H1 (cell line): Measurements from ENCODE around the gene DCDC2C. TPM values are rescaled to one million over a fixed set of nuclear protein-coding genes. Genes with fewer than 3 reads are reported as not detected.

Experiments
- CTCF ChIA-PET: fragments of 300-600 bp; sonication (Branson Sonifier 250); formaldehyde crosslinking; loops from one replicate; lab custom pipeline; 2021; ENCODE audit not compliant: partially characterized antibody; lab: Charles Lee
- POLR2A ChIA-PET: fragments of 300-600 bp; sonication (Branson Sonifier 250); formaldehyde crosslinking; loops from one replicate; lab custom pipeline; 2021; ENCODE audit warnings: inconsistent platforms; ENCODE audit not compliant: partially characterized antibody; lab: Charles Lee
- DNase-seq, 2 experiments: peaks; one replicate each; pipeline versions ENCODE4 v3.0.0 to v3.0.0-alpha.2; 2010 to 2022; ENCODE audit warnings: low spot score in 2 of 2, low read depth in 1 of 2, mixed read lengths in 1 of 2
- FAIRE-seq: peaks from 2 replicates; lab custom pipeline; 2011; peaks lifted over from hg19 to GRCh38; lab: Jason Lieb, UNC
- H2AFZ ChIP-seq: 2 replicates; pipeline ENCODE4 v1.8.1; 2012; ENCODE audit warnings: low read length, inconsistent platforms
- H2AK5ac ChIP-seq: 2 replicates; pipeline ENCODE4 v1.6.1; 2013; ENCODE audit warnings: low read depth, low read length
- H2BK120ac ChIP-seq: replicated peaks from 2 replicates; pipeline ENCODE3; 2013; ENCODE audit warnings: low read depth, low read length, inconsistent platforms
- H2BK12ac ChIP-seq: 2 replicates; pipeline ENCODE4 v1.6.1; 2013; ENCODE audit warnings: low read depth, low read length
- H2BK15ac ChIP-seq: 2 replicates; pipeline ENCODE4 v1.6.1; 2013; ENCODE audit warnings: low read length
- H2BK20ac ChIP-seq: 2 replicates; pipeline ENCODE4 v1.6.1; 2013; ENCODE audit warnings: low read length
- H2BK5ac ChIP-seq: 2 replicates; pipeline ENCODE4 v1.6.1; 2013; ENCODE audit warnings: low read depth, low read length
- H3K14ac ChIP-seq: 2 replicates; pipeline ENCODE4 v1.6.1; 2013; ENCODE audit warnings: inconsistent platforms; ENCODE audit not compliant: insufficient read length
- H3K18ac ChIP-seq: 2 replicates; pipeline ENCODE4 v1.6.1; 2013; ENCODE audit warnings: low read length; ENCODE audit errors: extremely low read depth
- H3K23ac ChIP-seq: 2 replicates; pipeline ENCODE4 v1.6.1; 2013; ENCODE audit warnings: inconsistent platforms; ENCODE audit not compliant: insufficient read length
- H3K23me2 ChIP-seq: 2 replicates; pipeline ENCODE4 v1.6.1; 2013; ENCODE audit warnings: low read depth, low read length
- H3K27ac ChIP-seq: 2 replicates; pipeline ENCODE4 v1.6.1; 2011; ENCODE audit warnings: low read depth, low read length, inconsistent platforms
- H3K27me3 ChIP-seq, 4 experiments: replicated peaks in 1 of 4; 1 replicate in 1 of 4; 2 replicates in 3 of 4; pipeline versions ENCODE4 v1.6.1 to v1.8.1; 2011 to 2013; ENCODE audit warnings: low read length in 3 of 4, mild to moderate bottlenecking in 3 of 4, inconsistent platforms in 2 of 4, mixed read lengths in 2 of 4, moderate library complexity in 1 of 4; ENCODE audit not compliant: control insufficient read depth in 3 of 4, insufficient read depth in 3 of 4; ENCODE audit errors: extremely low read depth in 1 of 4
- H3K36me3 ChIP-seq, 4 experiments: 2 replicates each; pipeline versions ENCODE4 v1.6.1 to v1.8.1; 2011 to 2013; ENCODE audit warnings: mild to moderate bottlenecking in 4 of 4, low read length in 3 of 4, moderate library complexity in 2 of 4, control low read depth in 1 of 4, inconsistent platforms in 1 of 4; ENCODE audit not compliant: insufficient read depth in 4 of 4, control insufficient read depth in 2 of 4
- H3K4ac ChIP-seq: replicated peaks from 2 replicates; pipeline ENCODE3; 2013; ENCODE audit warnings: low read length, low read depth, mixed read lengths, inconsistent platforms; ENCODE audit not compliant: insufficient read length
- H3K4me1 ChIP-seq, 4 experiments: replicated peaks in 1 of 4; 1 replicate in 1 of 4; 2 replicates in 3 of 4; pipeline versions ENCODE4 v1.6.1 to v1.8.1; 2011 to 2013; ENCODE audit warnings: low read length in 3 of 4, inconsistent platforms in 2 of 4, mixed read lengths in 1 of 4; ENCODE audit not compliant: insufficient read depth in 4 of 4, control insufficient read depth in 3 of 4
- H3K4me2 ChIP-seq, 2 experiments: 2 replicates each; pipeline versions ENCODE4 v1.6.1 to v1.8.1; 2011 to 2013; ENCODE audit warnings: low read depth in 2 of 2, low read length in 2 of 2, control low read depth in 1 of 2, inconsistent platforms in 1 of 2, mild to moderate bottlenecking in 1 of 2; ENCODE audit not compliant: insufficient read depth in 1 of 2
- H3K4me3 ChIP-seq, 4 experiments: fragments of 200-600, 300-600 bp in 1 of 4; sonication (generic), shearing (Covaris generic), sonication (Bioruptor Twin) in 1 of 4; 2 replicates each; pipeline versions ENCODE4 v1.5.1 to v1.8.1; 2011 to 2016; ENCODE audit warnings: low read length in 4 of 4, low read depth in 3 of 4, control low read depth in 2 of 4, inconsistent platforms in 2 of 4, mild to moderate bottlenecking in 2 of 4, mixed read lengths in 1 of 4, moderate library complexity in 1 of 4; ENCODE audit not compliant: insufficient read depth in 2 of 4; ENCODE audit errors: extremely low read depth in 1 of 4
- H3K56ac ChIP-seq: replicated peaks from 2 replicates; pipeline ENCODE3; 2013; ENCODE audit warnings: low read depth, mild to moderate bottlenecking, mixed read lengths, low read length, inconsistent platforms; ENCODE audit not compliant: insufficient read length
- H3K79me1 ChIP-seq: 2 replicates; pipeline ENCODE4 v1.6.1; 2013; ENCODE audit warnings: low read depth, low read length, control low read depth
- H3K79me2 ChIP-seq, 2 experiments: 2 replicates each; pipeline versions ENCODE4 v1.6.1 to v1.8.1; 2012 to 2013; ENCODE audit warnings: low read length in 2 of 2, mild to moderate bottlenecking in 2 of 2, inconsistent platforms in 1 of 2; ENCODE audit not compliant: insufficient read depth in 2 of 2, control insufficient read depth in 1 of 2
- H3K9ac ChIP-seq, 4 experiments: replicated peaks in 1 of 4; 1 replicate in 1 of 4; 2 replicates in 3 of 4; pipeline versions ENCODE4 v1.6.1 to v1.8.1; 2011 to 2013; ENCODE audit warnings: low read depth in 3 of 4, low read length in 3 of 4, control low read depth in 2 of 4, mild to moderate bottlenecking in 2 of 4, moderate library complexity in 2 of 4, inconsistent platforms in 1 of 4; ENCODE audit errors: extremely low read depth in 1 of 4
- H3K9me3 ChIP-seq, 2 experiments: 2 replicates each; pipeline versions ENCODE4 v1.6.1 to v1.8.1; 2012 to 2013; ENCODE audit warnings: mild to moderate bottlenecking in 2 of 2, moderate library complexity in 2 of 2, control low read depth in 1 of 2, inconsistent platforms in 1 of 2, low read depth in 1 of 2, low read length in 1 of 2, mixed read lengths in 1 of 2; ENCODE audit not compliant: insufficient read depth in 2 of 2
- H4K20me1 ChIP-seq, 2 experiments: replicated peaks in 1 of 2; 2 replicates each; pipeline versions ENCODE3 to v1.8.1; 2011 to 2013; ENCODE audit warnings: inconsistent platforms in 2 of 2, low read length in 2 of 2, mild to moderate bottlenecking in 1 of 2; ENCODE audit not compliant: insufficient read depth in 2 of 2, control insufficient read depth in 1 of 2
- H4K5ac ChIP-seq: 2 replicates; pipeline ENCODE4 v1.6.1; 2013; ENCODE audit warnings: low read length, low read depth, mixed read lengths, inconsistent platforms; ENCODE audit not compliant: insufficient read length
- H4K8ac ChIP-seq: 2 replicates; pipeline ENCODE4 v1.8.0; 2013; ENCODE audit warnings: mild to moderate bottlenecking, moderate library complexity, low read length, inconsistent platforms; ENCODE audit not compliant: insufficient read depth; ENCODE audit errors: extremely low read depth
- H4K91ac ChIP-seq: replicated peaks from 2 replicates; pipeline ENCODE3; 2013; ENCODE audit warnings: low read length, mixed read lengths, inconsistent platforms; ENCODE audit not compliant: insufficient read length
- CBX5 ChIP-seq: fragments of 300-800, 300-1000 bp; sonication (generic); IDR thresholded peaks from 2 replicates; pipeline ENCODE4 v1.7.1; 2016; ENCODE audit warnings: antibody characterized with exemption, low read length, low read depth
- PHF8 ChIP-seq: fragments of 200-600 bp; sonication (generic); conservative IDR thresholded peaks from 2 replicates; pipeline ENCODE4 v1.7.1; 2012; ENCODE audit warnings: low read depth, mild to moderate bottlenecking, inconsistent platforms, low read length, moderate library complexity
- TAF7 ChIP-seq: optimal IDR thresholded peaks from 2 replicates; pipeline ENCODE3; 2011; ENCODE audit warnings: low read depth, mild to moderate bottlenecking, inconsistent platforms, low read length, moderate library complexity, borderline replicate concordance
- WGBS, 2 experiments: shearing (Covaris generic) in 1 of 2; methylation state at CpG; one replicate each; pipeline versions ENCODE4 v1.1.6 to v1.1.7; 2013 to 2015; ENCODE audit warnings: low lambda C conversion rate in 2 of 2, mixed read lengths in 2 of 2, inconsistent platforms in 1 of 2, low coverage in 1 of 2, missing lambda C conversion rate in 1 of 2; ENCODE audit not compliant: insufficient replicate concordance in 2 of 2, insufficient coverage in 1 of 2, insufficient read length in 1 of 2; ENCODE audit errors: extremely low coverage in 1 of 2, missing lambda C conversion rate in 1 of 2; 5-methylcytosine and 5-hydroxymethylcytosine counted together
- polyA plus RNA-seq, 7 experiments: library from polyadenylated mRNA; depleted of rRNA in 3 of 7; stranded (reverse) in 5 of 7; unstranded in 2 of 7; fragments of >200 nt in 5 of 7; fragments of 200-250 nt in 2 of 7; gene quantifications; 1 replicate in 5 of 7; 2 replicates in 1 of 7; 4 replicates in 1 of 7; pipeline versions ENCODE4 v1.2.1 to v1.2.3, GENCODE V29; 2011 to 2013; ENCODE audit warnings: missing spikeins in 2 of 7, mixed read lengths in 2 of 7
- total RNA-seq: library from RNA; stranded (reverse); fragmentation: NEBNext Ultra II Directional; extraction: Animal tissue kit (Norgen Biotek cat#: 25700); gene quantifications from 2 replicates; pipeline ENCODE4 v1.2.1, GENCODE V29; 2021

DCDC2C gene
- total and polyA plus RNA-seq, 2 of the 8 experiments (the other 6 are each of a cell fraction or from before 2014, with no cell fraction given), result 0.50 TPM; not detected in 1

GRCh38 chr2:3801506-3801905 is 98.1 kb downstream of the DCDC2C start:
- 79% methylated on average over 4 of the region's 4 CpGs; no CpG with 5 or more reads in 1 of the 2 experiments for WGBS, 2 experiments
- TF ChIP-seq PHF8 (no peak), CBX5 (no peak), TAF7 (no peak)

More at GRCh38 chr2:3801506-3801905, 98.1 kb downstream of the DCDC2C start:
- H3K36me3 ChIP-seq, result no peaks in the 10 kb centered on the region
- no peak overlapping the region for H4K8ac ChIP-seq
- H3K56ac ChIP-seq, result no peak overlapping the region
- H2BK120ac ChIP-seq, result no peak overlapping the region
- no peaks in the 10 kb centered on the region for H4K20me1 ChIP-seq
- ChIA-PET CTCF (interaction anchor here (1.1 to 2.4 kb wide), 4 partner anchors 11 to 73 kb away, joined by 3 to 9 read pairs (median 6); no protein-coding TSS in a partner anchor), POLR2A (no interaction called here)
- H3K4me1 ChIP-seq, result no peaks in the 10 kb centered on the region
- no peak overlapping the region for H4K91ac ChIP-seq
- H3K23me2 ChIP-seq, result no peaks in the 10 kb centered on the region
- no peak overlapping the region for H3K4me2 ChIP-seq
- H3K79me2 ChIP-seq, result no peaks in the 10 kb centered on the region
- H3K27me3 ChIP-seq, result no peaks in the 10 kb centered on the region
- no peak overlapping the region for H3K4ac ChIP-seq
- H3K14ac ChIP-seq, result no peak overlapping the region
- H3K23ac ChIP-seq, result no peak overlapping the region
- H2BK20ac ChIP-seq, result no peak overlapping the region
- H3K27ac ChIP-seq, result no peak overlapping the region
- FAIRE-seq (no peak), DNase-seq (no peak)
- H3K9ac ChIP-seq, result no peak overlapping the region
- no peak overlapping the region for H4K5ac ChIP-seq
- H2BK5ac ChIP-seq, result no peak overlapping the region
- peaks cover 8 to 9% of the 10 kb centered on the region in 2 experiments; a peak in 2 of 4 replicates for H3K9me3 ChIP-seq
- H2BK15ac ChIP-seq, result no peak overlapping the region
- H2AK5ac ChIP-seq, result peak overlapping the region; percentile 13; the same call in 1 of the 2 replicates
- no peak overlapping the region for H3K18ac ChIP-seq
- H3K79me1 ChIP-seq, result no peaks in the 10 kb centered on the region
- H3K4me3 ChIP-seq, result no peak overlapping the region
- H2BK12ac ChIP-seq, result no peak overlapping the region
- H2AFZ ChIP-seq, result no peak overlapping the region
